HEK293T (cell line): ENCODE results near the gene FADS1.

ENCODE experiments used
- ARNT ChIP-seq: fragments of 450-650 bp; IDR thresholded peaks from 2 replicates; pipeline ENCODE4 v1.6.1; 2017; ENCODE audit warnings: mild to moderate bottlenecking
- BHLHE40 ChIP-seq: fragments of 450-650 bp; IDR thresholded peaks from 2 replicates; pipeline ENCODE4 v1.6.1; 2016; ENCODE audit warnings: mild to moderate bottlenecking, moderate library complexity, borderline replicate concordance
- ELF4 ChIP-seq: fragments of 450-650 bp; IDR thresholded peaks from 2 replicates; pipeline ENCODE4 v1.6.1; 2017; ENCODE audit warnings: antibody characterized with exemption
- FOXA1 ChIP-seq: fragments of 450-650 bp; IDR thresholded peaks from 2 replicates; pipeline ENCODE4 v1.6.1; 2016; ENCODE audit warnings: mild to moderate bottlenecking
- FOXM1 ChIP-seq: fragments of 450-650 bp; IDR thresholded peaks from 2 replicates; pipeline ENCODE4 v1.6.1; 2017; ENCODE audit warnings: mild to moderate bottlenecking, borderline replicate concordance
- LEF1 ChIP-seq: fragments of 450-650 bp; IDR thresholded peaks from 2 replicates; pipeline ENCODE4 v1.6.1; 2017; ENCODE audit warnings: mild to moderate bottlenecking, borderline replicate concordance
- SP1 ChIP-seq: fragments of 450-650 bp; IDR thresholded peaks from 2 replicates; pipeline ENCODE4 v1.6.1; 2017
- SUZ12 ChIP-seq: fragments of 450-650 bp; IDR thresholded peaks from 2 replicates; pipeline ENCODE4 v1.6.1; 2016; ENCODE audit warnings: mild to moderate bottlenecking
- TARDBP ChIP-seq: fragments of 450-650 bp; IDR thresholded peaks from 2 replicates; pipeline ENCODE4 v1.6.1; 2016

- no peak for TF ChIP-seq BHLHE40
- TF ChIP-seq ARNT: no peak
- TF ChIP-seq SP1: no peak
- no peak for TF ChIP-seq FOXM1
- no peak for TF ChIP-seq TARDBP
- no peak for TF ChIP-seq LEF1
- TF ChIP-seq SUZ12: no peak
- no peak for TF ChIP-seq FOXA1
- TF ChIP-seq ELF4: no peak
These were observed 28.2 kb upstream of the FADS1 start for GRCh38 chr11:61844909-61845565.
